ENCODE data around the gene SF3B6.

The SF3B6 gene

GRCh38 chr2:24022975-24023575 lies 53.1 kb downstream of the SF3B6 start:
- H3K4me1 Mint-ChIP-seq (ENCODE audit: low read depth), result no peaks in the 10 kb centered on the region
- H3K36me3 Mint-ChIP-seq, result peaks cover 2% of the 10 kb centered on the region
- H3K9me3 Mint-ChIP-seq (ENCODE audit: low read depth), result no peaks in the 10 kb centered on the region
- H3K27me3 Mint-ChIP-seq, result no peaks in the 10 kb centered on the region
- no peak overlapping the region for H3K4me3 Mint-ChIP-seq
- H3K27ac Mint-ChIP-seq, result no peak overlapping the region

GRCh38 chr2:24022324-24022974 lies 53.7 kb downstream of the SF3B6 start:
- Mint-ChIP-seq H3K4me1 (ENCODE audit: low read depth) (no peaks in the 10 kb centered on the region), H3K9me3 (ENCODE audit: low read depth) (no peaks in the 10 kb centered on the region), H3K4me3 (no peak overlapping the region), H3K36me3 (peaks cover 2% of the 10 kb centered on the region), H3K27me3 (no peaks in the 10 kb centered on the region), H3K27ac (no peak overlapping the region)

GRCh38 chr2:24021122-24021998 lies 54.8 kb downstream of the SF3B6 start:
- H3K36me3 Mint-ChIP-seq, result no peaks in the 10 kb centered on the region
- no peak overlapping the region for H3K27ac Mint-ChIP-seq
- H3K9me3 Mint-ChIP-seq (ENCODE audit: low read depth), result no peaks in the 10 kb centered on the region
- H3K27me3 Mint-ChIP-seq, result no peaks in the 10 kb centered on the region
- H3K4me1 Mint-ChIP-seq (ENCODE audit: low read depth), result no peaks in the 10 kb centered on the region
- H3K4me3 Mint-ChIP-seq, result no peak overlapping the region

- Mint-ChIP-seq H3K36me3 (no peaks in the 10 kb centered on the region), H3K27ac (no peak overlapping the region), H3K4me3 (no peak overlapping the region), H3K4me1 (ENCODE audit: low read depth) (no peaks in the 10 kb centered on the region), H3K27me3 (no peaks in the 10 kb centered on the region), H3K9me3 (ENCODE audit: low read depth) (no peaks in the 10 kb centered on the region)
These were observed 55.9 kb downstream of the SF3B6 start for GRCh38 chr2:24020244-24020643.

- H3K27ac Mint-ChIP-seq, result no peak overlapping the region
- H3K4me3 Mint-ChIP-seq, result no peak overlapping the region
- H3K9me3 Mint-ChIP-seq (ENCODE audit: low read depth), result no peaks in the 10 kb centered on the region
- H3K4me1 Mint-ChIP-seq (ENCODE audit: low read depth), result no peaks in the 10 kb centered on the region
- no peaks in the 10 kb centered on the region for H3K36me3 Mint-ChIP-seq
- H3K27me3 Mint-ChIP-seq, result no peaks in the 10 kb centered on the region
These were observed 56.4 kb downstream of the SF3B6 start for GRCh38 chr2:24019729-24020128.

GRCh38 chr2:24018241-24018640 lies 57.9 kb downstream of the SF3B6 start:
- Mint-ChIP-seq H3K36me3 (no peaks in the 10 kb centered on the region), H3K27ac (no peak overlapping the region), H3K4me1 (ENCODE audit: low read depth) (no peaks in the 10 kb centered on the region), H3K27me3 (peaks cover 4% of the 10 kb centered on the region), H3K9me3 (ENCODE audit: low read depth) (no peaks in the 10 kb centered on the region), H3K4me3 (no peak overlapping the region)

GRCh38 chr2:24017711-24018110 lies 58.4 kb downstream of the SF3B6 start:
- Mint-ChIP-seq H3K27ac (no peak overlapping the region), H3K9me3 (ENCODE audit: low read depth) (no peaks in the 10 kb centered on the region), H3K4me1 (ENCODE audit: low read depth) (no peaks in the 10 kb centered on the region), H3K36me3 (no peaks in the 10 kb centered on the region), H3K4me3 (no peak overlapping the region), H3K27me3 (peaks cover 7% of the 10 kb centered on the region)

All from activated naive CD8-positive, alpha-beta T cell (primary cell).